HepG2 (cell line): ENCODE measurements around the gene FCHSD1. TPM values are rescaled to one million over a fixed set of nuclear protein-coding genes. Genes with fewer than 3 reads are reported as not detected.
A peak's percentile ranks its signal among the peaks of the same experiment; 100 is the strongest.

ENCODE experiments used
- BCL6 ChIP-seq: IDR thresholded peaks from 2 replicates; pipeline ENCODE4 v1.6.1; 2016; ENCODE audit warnings: missing genetic modification reagents, missing compliant biosample characterization
- IKZF1 ChIP-seq: fragments of 450-650 bp; IDR thresholded peaks from 2 replicates; pipeline ENCODE4 v1.7.1; 2016
- KLF9 ChIP-seq: IDR thresholded peaks from 2 replicates; pipeline ENCODE4 v1.6.1; 2016; ENCODE audit warnings: low read depth
- LCORL ChIP-seq, 2 experiments: fragments of 450-650 bp in 1 of 2; sonication (generic) in 1 of 2; formaldehyde crosslinking in 1 of 2; IDR thresholded peaks; 2 replicates each; pipeline versions ENCODE4 v1.5.0 to v1.6.1; 2017 to 2020; ENCODE audit warnings: antibody characterized with exemption in 1 of 2, missing genetic modification reagents in 1 of 2
- ZFP41 ChIP-seq: sonication (generic); formaldehyde crosslinking; IDR thresholded peaks from 2 replicates; pipeline ENCODE4 v1.4.0; 2020; ENCODE audit warnings: mild to moderate bottlenecking, missing genetic modification reagents, borderline replicate concordance
- ZNF598 ChIP-seq: sonication (generic); formaldehyde crosslinking; IDR thresholded peaks from 2 replicates; pipeline ENCODE4 v1.5.1; 2020; ENCODE audit warnings: mild to moderate bottlenecking, missing genetic modification reagents, borderline replicate concordance
- ZNF766 ChIP-seq: sonication (generic); formaldehyde crosslinking; IDR thresholded peaks from 2 replicates; pipeline ENCODE4 v1.5.0; 2020; ENCODE audit warnings: missing genetic modification reagents, borderline replicate concordance
- ZSCAN5A ChIP-seq: sonication (generic); formaldehyde crosslinking; IDR thresholded peaks from 2 replicates; pipeline ENCODE4 v1.8.0; 2022; ENCODE audit warnings: mild to moderate bottlenecking, missing genetic modification reagents, borderline replicate concordance
- polyA plus RNA-seq, 8 experiments: library from polyadenylated mRNA; depleted of rRNA in 3 of 8; stranded (reverse) in 7 of 8; unstranded in 1 of 8; fragments of >200 nt; fragmentation: Illumina TruSeq in 4 of 8; extraction: Trizol in 4 of 8; gene quantifications; 2 replicates each; pipeline versions ENCODE4 v1.2.1 to v1.2.3, GENCODE V29; 2011 to 2016; ENCODE audit warnings: low read depth in 4 of 8, missing spikeins in 1 of 8, mixed read lengths in 1 of 8; ENCODE audit not compliant: insufficient read depth in 1 of 8
- total RNA-seq, 5 experiments: library from RNA; depleted of rRNA; stranded (reverse); fragments of >200 nt; fragmentation: Illumina TruSeq; extraction: Trizol; gene quantifications; 2 replicates each; pipeline ENCODE4 v1.2.3, GENCODE V29; 2016; ENCODE audit warnings: low read depth in 1 of 5
- TF ChIP-seq, protein P1 (sequence below): sonication (generic); formaldehyde crosslinking; IDR thresholded peaks from 2 replicates; pipeline ENCODE4 v1.4.0; 2020; ENCODE audit warnings: missing genetic modification reagents
- TF ChIP-seq, protein P2 (sequence below): sonication (generic); formaldehyde crosslinking; IDR thresholded peaks from 2 replicates; pipeline ENCODE4 v1.4.0; 2020; ENCODE audit warnings: missing genetic modification reagents

Gene FCHSD1
- total and polyA plus RNA-seq, 2 of the 13 experiments (the other 11 are each of a cell fraction or from before 2014, with no cell fraction given) = 5.5 to 15.4 TPM

DNA sequence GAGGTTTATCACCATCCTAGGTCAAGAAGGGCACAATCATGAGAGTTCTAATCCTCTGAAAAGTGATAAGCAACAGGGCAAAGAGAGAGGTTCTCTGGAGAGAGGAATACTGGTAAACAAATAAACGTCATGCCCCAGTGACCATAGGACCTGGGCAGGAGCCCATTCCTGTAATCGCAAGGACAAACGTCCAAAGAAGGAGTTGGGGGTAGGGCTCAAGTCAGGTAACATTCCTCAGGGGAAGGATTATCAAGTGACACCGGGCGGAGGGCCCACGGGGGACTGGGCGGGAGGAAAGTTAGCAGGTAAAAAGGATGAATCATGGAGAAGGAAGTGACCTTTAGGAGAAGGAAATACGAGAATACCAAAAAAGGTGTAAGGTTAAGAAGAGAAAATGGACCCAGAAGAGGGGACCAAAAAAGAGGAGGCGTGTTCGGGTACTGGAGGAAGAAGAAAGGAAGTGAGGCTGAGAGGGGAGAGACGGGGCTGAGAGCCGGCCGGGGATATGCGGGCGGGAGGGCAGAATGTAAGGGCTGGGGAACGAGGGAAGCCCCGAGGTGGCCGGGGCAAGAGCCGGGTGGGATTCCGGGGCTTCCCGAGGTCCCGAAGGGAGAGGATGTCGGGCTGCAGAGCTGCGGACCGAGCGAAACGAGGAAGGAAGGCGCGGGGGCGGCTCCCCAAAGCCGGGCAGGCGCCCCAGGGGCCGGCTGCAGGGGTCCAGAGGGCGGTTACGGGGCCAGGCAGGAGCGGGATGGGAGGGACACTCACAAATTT, 33.0 kb downstream of the FCHSD1 start (continued):
- TF ChIP-seq, protein P1, sequence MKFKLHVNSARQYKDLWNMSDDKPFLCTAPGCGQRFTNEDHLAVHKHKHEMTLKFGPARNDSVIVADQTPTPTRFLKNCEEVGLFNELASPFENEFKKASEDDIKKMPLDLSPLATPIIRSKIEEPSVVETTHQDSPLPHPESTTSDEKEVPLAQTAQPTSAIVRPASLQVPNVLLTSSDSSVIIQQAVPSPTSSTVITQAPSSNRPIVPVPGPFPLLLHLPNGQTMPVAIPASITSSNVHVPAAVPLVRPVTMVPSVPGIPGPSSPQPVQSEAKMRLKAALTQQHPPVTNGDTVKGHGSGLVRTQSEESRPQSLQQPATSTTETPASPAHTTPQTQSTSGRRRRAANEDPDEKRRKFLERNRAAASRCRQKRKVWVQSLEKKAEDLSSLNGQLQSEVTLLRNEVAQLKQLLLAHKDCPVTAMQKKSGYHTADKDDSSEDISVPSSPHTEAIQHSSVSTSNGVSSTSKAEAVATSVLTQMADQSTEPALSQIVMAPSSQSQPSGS (CRISPR knock-in tag) = 0 out of 2 replicates have a peak, but pooled peaks have one; percentile 42
- TF ChIP-seq, protein P2, sequence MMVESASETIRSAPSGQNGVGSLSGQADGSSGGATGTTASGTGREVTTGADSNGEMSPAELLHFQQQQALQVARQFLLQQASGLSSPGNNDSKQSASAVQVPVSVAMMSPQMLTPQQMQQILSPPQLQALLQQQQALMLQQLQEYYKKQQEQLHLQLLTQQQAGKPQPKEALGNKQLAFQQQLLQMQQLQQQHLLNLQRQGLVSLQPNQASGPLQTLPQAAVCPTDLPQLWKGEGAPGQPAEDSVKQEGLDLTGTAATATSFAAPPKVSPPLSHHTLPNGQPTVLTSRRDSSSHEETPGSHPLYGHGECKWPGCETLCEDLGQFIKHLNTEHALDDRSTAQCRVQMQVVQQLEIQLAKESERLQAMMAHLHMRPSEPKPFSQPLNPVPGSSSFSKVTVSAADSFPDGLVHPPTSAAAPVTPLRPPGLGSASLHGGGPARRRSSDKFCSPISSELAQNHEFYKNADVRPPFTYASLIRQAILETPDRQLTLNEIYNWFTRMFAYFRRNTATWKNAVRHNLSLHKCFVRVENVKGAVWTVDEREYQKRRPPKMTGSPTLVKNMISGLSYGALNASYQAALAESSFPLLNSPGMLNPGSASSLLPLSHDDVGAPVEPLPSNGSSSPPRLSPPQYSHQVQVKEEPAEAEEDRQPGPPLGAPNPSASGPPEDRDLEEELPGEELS (CRISPR knock-in tag) = no peak
- TF ChIP-seq IKZF1 (no peak), ZNF766 (CRISPR knock-in tag) (no peak), BCL6 (CRISPR knock-in tag) (0 out of 2 replicates have a peak, but pooled peaks have one; percentile 18), ZFP41 (CRISPR knock-in tag) (no peak), ZSCAN5A (CRISPR knock-in tag) (no peak), ZNF598 (CRISPR knock-in tag) (no peak), LCORL (IDR thresholded peaks at IDR 0.05) (no peak), LCORL (CRISPR knock-in tag; IDR thresholded peaks at IDR 0.05) (0 out of 2 replicates have a peak, but pooled peaks have one; percentile 29), KLF9 (CRISPR knock-in tag) (no peak)
